Activated T-helper 2 cell treated with anti-CD3 and anti-CD28 coated beads, Interferon-gamma antibody, Interleukin-2, Interleukin-4, amounts not matched to agents 10 μg/mL and 5 μg/mL and 100 μg/mL, durations not matched to agents 14 hours and 24 hours and 36 hours (primary cell): ENCODE measurements around the gene BMF. TPM values are rescaled to one million over a fixed set of nuclear protein-coding genes. Genes with fewer than 3 reads are reported as not detected.

Source experiments
- DNase-seq: peaks from one replicate; pipeline ENCODE4 v3.0.0; 2021; ENCODE audit warnings: low spot score
- H3K27ac Mint-ChIP-seq: one replicate; pipeline ENCODE4 v1.8.0; 2021; ENCODE audit warnings: mixed read lengths
- H3K27me3 Mint-ChIP-seq: one replicate; pipeline ENCODE4 v1.8.0; 2021; ENCODE audit warnings: low read depth, mixed read lengths
- H3K36me3 Mint-ChIP-seq: one replicate; pipeline ENCODE4 v1.8.0; 2021; ENCODE audit warnings: low read depth, mixed read lengths
- H3K4me1 Mint-ChIP-seq: one replicate; pipeline ENCODE4 v1.8.0; 2021; ENCODE audit warnings: low read depth, mixed read lengths
- H3K4me3 Mint-ChIP-seq: one replicate; pipeline ENCODE4 v1.8.0; 2021; ENCODE audit warnings: low read depth, mild to moderate bottlenecking, moderate library complexity, mixed read lengths
- H3K9me3 Mint-ChIP-seq: one replicate; pipeline ENCODE4 v1.8.0; 2021; ENCODE audit warnings: mixed read lengths
- intact Hi-C: fragments of 100-400 bp; cut with micrococcal nuclease; formaldehyde crosslinking; loops from one replicate; pipeline ENCODE4 v1.15.1; 2023
- total RNA-seq: library from RNA; stranded (reverse); gene quantifications from 2 replicates; pipeline ENCODE4 v1.2.3, GENCODE V29; 2022

The BMF gene
- total RNA-seq, 1 donor from 2014 or later = 17.9 TPM

- intact Hi-C loops = no loop called here
- peaks cover 74% of the 10 kb centered on the region for H3K4me1 Mint-ChIP-seq
- no peak overlapping the region for H3K4me3 Mint-ChIP-seq
- H3K9me3 Mint-ChIP-seq = no peaks in the 10 kb centered on the region
- peak overlapping the region; percentile 97 for H3K27ac Mint-ChIP-seq
- no peaks in the 10 kb centered on the region for H3K27me3 Mint-ChIP-seq
- no peak for DNase-seq
- H3K36me3 Mint-ChIP-seq = peaks cover 33% of the 10 kb centered on the region
These were observed 11.3 kb downstream of the BMF start for GRCh38 chr15:40097096-40097967.

- Mint-ChIP-seq H3K9me3 (no peaks in the 10 kb centered on the region), H3K27me3 (no peaks in the 10 kb centered on the region), H3K4me3 (no peak overlapping the region), H3K36me3 (peaks cover 36% of the 10 kb centered on the region), H3K27ac (peak overlapping the region; percentile 17), H3K4me1 (peaks cover 68% of the 10 kb centered on the region)
- no peak for DNase-seq
- intact Hi-C loops = no loop called here
These were observed 12.4 kb downstream of the BMF start for GRCh38 chr15:40096094-40096891.

GRCh38 chr15:40095371-40096093, 13.1 kb downstream of the BMF start:
- Mint-ChIP-seq H3K27me3 (no peaks in the 10 kb centered on the region), H3K4me1 (peaks cover 60% of the 10 kb centered on the region)
- intact Hi-C loops = no loop called here

DNA sequence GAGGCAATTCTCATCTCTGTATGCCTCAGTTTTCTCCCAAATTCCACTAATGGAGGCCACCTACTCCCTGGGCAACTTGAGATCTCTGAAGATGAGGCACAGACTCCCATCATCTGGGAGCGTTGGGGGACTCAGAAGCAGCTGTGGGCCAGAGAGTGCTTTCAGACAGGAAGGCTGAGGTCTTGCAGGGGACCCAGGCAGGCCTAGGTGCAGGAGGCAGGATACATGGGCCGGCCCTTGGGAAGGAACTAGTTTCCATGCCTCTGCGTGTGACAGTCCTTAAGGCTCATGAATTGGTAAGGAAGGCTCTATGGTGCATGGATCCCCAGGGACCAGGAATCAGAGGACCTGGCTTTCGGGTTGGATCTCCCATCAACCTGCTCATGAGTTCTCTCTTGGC, 14.5 kb downstream of the BMF start:
- H3K36me3 Mint-ChIP-seq = peaks cover 28% of the 10 kb centered on the region
- no peak overlapping the region for H3K4me3 Mint-ChIP-seq
- intact Hi-C loops = no loop called here
- no peak overlapping the region for H3K27ac Mint-ChIP-seq
- DNase-seq = no peak
- peaks cover 48% of the 10 kb centered on the region for H3K4me1 Mint-ChIP-seq
- no peaks in the 10 kb centered on the region for H3K9me3 Mint-ChIP-seq
- H3K27me3 Mint-ChIP-seq = no peaks in the 10 kb centered on the region

More at GRCh38 chr15:40095371-40096093, 13.1 kb downstream of the BMF start:
- Mint-ChIP-seq H3K4me3 (no peak overlapping the region), H3K27ac (peak overlapping the region; percentile 48), H3K9me3 (no peaks in the 10 kb centered on the region), H3K36me3 (peaks cover 30% of the 10 kb centered on the region)
- no peak for DNase-seq

DNA sequence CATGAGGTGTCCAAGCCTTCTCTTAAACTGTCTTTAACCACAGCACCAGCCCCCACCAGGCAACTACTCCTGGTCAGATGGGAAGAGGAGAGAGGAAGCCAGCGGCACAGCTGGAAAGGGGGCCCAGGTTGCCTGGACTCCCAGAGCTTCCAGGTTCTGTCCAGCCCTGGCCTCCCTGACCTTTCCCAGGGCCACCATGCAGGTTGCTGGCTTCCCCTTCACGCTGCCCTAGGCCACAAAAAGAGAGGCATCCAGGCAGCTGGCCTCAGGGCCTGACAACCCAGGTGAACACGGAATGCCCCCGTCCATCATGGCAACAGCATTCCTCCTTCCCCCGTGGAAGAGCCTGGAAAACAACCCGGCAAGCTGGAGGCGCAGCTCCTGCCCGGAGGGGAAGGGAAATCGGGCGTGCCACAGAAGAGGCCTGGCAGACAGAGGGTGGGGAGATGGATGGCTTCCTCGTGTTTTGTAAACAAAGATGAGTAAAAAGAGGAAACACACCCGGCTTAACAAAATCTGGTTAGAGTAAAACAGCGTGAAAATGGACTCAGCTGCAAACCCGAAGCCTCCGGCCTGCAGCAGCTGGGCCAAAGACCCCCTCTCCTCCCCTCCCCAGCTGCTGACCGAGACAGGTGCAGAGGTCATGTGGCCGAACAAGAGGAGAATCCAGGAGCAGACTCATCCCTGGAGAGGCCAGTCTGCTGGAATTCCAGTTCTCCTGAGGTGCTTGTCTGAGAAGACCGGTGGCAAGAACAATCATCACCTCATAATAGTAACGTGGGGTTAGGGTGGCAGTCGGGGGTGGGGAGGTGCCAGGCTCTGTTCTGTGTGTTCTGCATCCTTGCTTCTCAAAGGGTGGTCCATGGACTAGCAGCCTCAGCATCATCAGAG, 15.5 kb downstream of the BMF start:
- no peak for DNase-seq
- Mint-ChIP-seq H3K27ac (no peak overlapping the region), H3K4me3 (no peak overlapping the region), H3K36me3 (peaks cover 28% of the 10 kb centered on the region), H3K9me3 (no peaks in the 10 kb centered on the region), H3K4me1 (peaks cover 39% of the 10 kb centered on the region), H3K27me3 (no peaks in the 10 kb centered on the region)
- intact Hi-C loops = no loop called here

DNA sequence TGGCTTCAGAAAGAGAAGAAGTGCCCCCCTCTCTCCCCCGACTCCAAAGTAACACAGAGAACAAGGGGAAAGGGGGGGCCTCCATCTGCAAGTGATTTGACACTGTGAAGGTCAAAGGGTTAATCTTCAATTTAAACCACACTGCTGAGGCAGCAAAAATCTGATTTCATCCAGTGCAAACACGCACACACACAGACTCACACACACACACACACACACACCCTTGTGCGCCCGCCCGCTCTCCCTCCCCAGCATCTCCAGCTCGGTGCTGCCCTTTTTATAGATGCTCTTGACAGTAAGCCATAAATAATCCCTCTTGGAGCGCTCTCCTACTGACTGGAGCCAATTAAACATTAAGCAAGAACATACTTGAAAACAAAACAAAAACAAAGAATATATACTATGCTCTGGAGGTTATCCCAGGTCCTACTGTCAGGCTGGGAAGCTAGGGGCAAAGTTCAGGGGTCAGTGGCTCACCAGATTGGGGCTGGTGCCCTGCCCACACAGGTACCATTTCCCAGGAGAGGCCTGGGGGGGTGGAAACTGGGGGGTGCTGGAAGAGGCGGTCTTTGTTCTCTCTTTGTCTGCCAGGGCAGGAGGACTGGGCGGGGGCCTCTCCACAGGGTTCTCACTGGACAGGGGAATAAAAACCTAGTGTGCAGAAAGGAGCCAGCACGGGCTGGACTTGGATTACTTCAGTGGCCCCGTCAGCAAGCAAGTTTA, 16.3 kb downstream of the BMF start:
- Mint-ChIP-seq H3K27me3 (no peaks in the 10 kb centered on the region), H3K36me3 (peaks cover 28% of the 10 kb centered on the region), H3K4me1 (peaks cover 31% of the 10 kb centered on the region), H3K27ac (no peak overlapping the region), H3K4me3 (no peak overlapping the region), H3K9me3 (no peaks in the 10 kb centered on the region)
- intact Hi-C loops = no loop called here
- DNase-seq = no peak

- Mint-ChIP-seq H3K27ac (no peak overlapping the region), H3K9me3 (no peaks in the 10 kb centered on the region), H3K36me3 (peaks cover 25% of the 10 kb centered on the region), H3K27me3 (no peaks in the 10 kb centered on the region), H3K4me1 (peaks cover 26% of the 10 kb centered on the region), H3K4me3 (no peak overlapping the region)
- DNase-seq = no peak
- intact Hi-C loops = no loop called here
These were observed 16.8 kb downstream of the BMF start for GRCh38 chr15:40091861-40092255.

DNA sequence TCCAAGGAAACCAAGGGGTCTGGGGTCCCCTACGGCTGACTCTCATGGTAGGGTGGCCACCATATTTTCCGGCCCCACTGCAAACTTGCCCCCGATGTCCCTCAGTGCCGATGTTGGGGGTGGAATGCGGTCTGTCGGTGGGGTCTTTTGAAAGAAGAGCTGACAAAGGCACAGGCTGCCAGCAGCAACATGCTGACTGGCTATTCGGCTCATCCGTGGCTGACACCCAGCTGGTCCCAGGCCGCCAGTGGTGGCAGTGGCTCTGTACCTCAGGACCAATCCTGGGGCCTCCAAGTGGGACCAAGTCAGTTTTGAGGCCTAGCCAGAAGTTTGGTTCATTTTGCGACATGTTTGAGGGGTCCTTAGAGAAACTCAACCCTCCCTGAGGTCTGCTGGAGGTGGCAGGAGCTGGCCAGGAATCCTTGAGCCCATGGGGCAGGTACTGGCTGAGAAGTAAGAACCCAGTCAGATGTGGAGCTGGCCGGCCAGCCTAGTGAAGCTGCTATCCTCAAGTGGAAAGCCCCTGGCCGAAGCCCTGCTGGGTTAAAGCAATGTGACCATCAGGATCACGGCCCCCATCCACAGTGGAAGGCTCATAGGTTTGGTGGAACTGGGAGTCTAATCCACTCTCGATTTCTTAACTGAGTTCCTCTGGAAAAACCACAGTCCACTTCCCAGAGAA, 17.8 kb downstream of the BMF start:
- Mint-ChIP-seq H3K27me3 (no peaks in the 10 kb centered on the region), H3K36me3 (peaks cover 18% of the 10 kb centered on the region), H3K27ac (no peak overlapping the region), H3K9me3 (no peaks in the 10 kb centered on the region), H3K4me3 (no peak overlapping the region), H3K4me1 (peaks cover 17% of the 10 kb centered on the region)
- DNase-seq = no peak
- intact Hi-C loops = no loop called here

- intact Hi-C loops = no loop called here
- no peak overlapping the region for H3K27ac Mint-ChIP-seq
- no peaks in the 10 kb centered on the region for H3K9me3 Mint-ChIP-seq
- no peak for DNase-seq
- no peaks in the 10 kb centered on the region for H3K27me3 Mint-ChIP-seq
- peaks cover 9% of the 10 kb centered on the region for H3K36me3 Mint-ChIP-seq
- H3K4me3 Mint-ChIP-seq = no peak overlapping the region
- peaks cover 14% of the 10 kb centered on the region for H3K4me1 Mint-ChIP-seq
These were observed 19.5 kb downstream of the BMF start for GRCh38 chr15:40088929-40089755.

GRCh38 chr15:40087991-40088928, 20.4 kb downstream of the BMF start:
- Mint-ChIP-seq H3K9me3 (no peaks in the 10 kb centered on the region), H3K4me1 (peaks cover 16% of the 10 kb centered on the region), H3K36me3 (peaks cover 7% of the 10 kb centered on the region), H3K4me3 (no peak overlapping the region), H3K27me3 (peaks cover 2% of the 10 kb centered on the region), H3K27ac (no peak overlapping the region)
- intact Hi-C loops = no loop called here
- DNase-seq = no peak
